Measurements from ENCODE around the gene DGCR8.

Gene DGCR8

GRCh38 chr22:20127318-20127868 is 47.4 kb downstream of the DGCR8 start:
- Histone ChIP-seq H3F3A (ENCODE audit: control insufficient read depth, insufficient read depth) (peaks cover 31% of the 10 kb centered on the region), H3K4me3 (ENCODE audit: low read length) (no peak overlapping the region), H3K9me3 (ENCODE audit: control insufficient read depth, insufficient read depth, low read length) (no peaks in the 10 kb centered on the region), H3K9me2 (replicated peaks; ENCODE audit: control insufficient read depth, low read length) (no peaks in the 10 kb centered on the region), H3K36me3 (ENCODE audit: control insufficient read depth, low read length) (peaks cover 62% of the 10 kb centered on the region), H3K27me3 (ENCODE audit: control insufficient read depth, low read length) (peaks cover 20% of the 10 kb centered on the region), H3K27ac (ENCODE audit: low read depth, low read length) (no peak overlapping the region), H4K20me1 (ENCODE audit: control insufficient read depth, insufficient read depth, low read depth, low read length) (peaks cover 7% of the 10 kb centered on the region; the same call in 1 of the 2 replicates), H3K4me1 (ENCODE audit: control insufficient read depth, low read length) (peaks cover 9% of the 10 kb centered on the region; the same call in 1 of the 2 replicates), H3K79me2 (ENCODE audit: control insufficient read depth, low read length) (peaks cover 20% of the 10 kb centered on the region), H3K4me2 (ENCODE audit: low read length) (no peak overlapping the region)
- TF ChIP-seq CTCF (IDR thresholded peaks at IDR 0.05; ENCODE audit: low read depth, low read length, poor library complexity, severe bottlenecking): no peak
- TF ChIP-seq EZH2phosphoT487 (IDR thresholded peaks at IDR 0.05; ENCODE audit: borderline replicate concordance, low read length): no peak

GRCh38 chr22:20127869-20128618 is 48.0 kb downstream of the DGCR8 start:
- H3K36me3 ChIP-seq (ENCODE audit: control insufficient read depth, low read length): peaks cover 57% of the 10 kb centered on the region
- TF ChIP-seq EZH2phosphoT487 (IDR thresholded peaks at IDR 0.05; ENCODE audit: borderline replicate concordance, low read length): no peak
- no peak for TF ChIP-seq CTCF (IDR thresholded peaks at IDR 0.05; ENCODE audit: low read depth, low read length, poor library complexity, severe bottlenecking)
- H4K20me1 ChIP-seq (ENCODE audit: control insufficient read depth, insufficient read depth, low read depth, low read length): peaks cover 7% of the 10 kb centered on the region; the same call in 1 of the 2 replicates

GRCh38 chr22:20128619-20128901 is 48.5 kb downstream of the DGCR8 start:
- Histone ChIP-seq H3K36me3 (ENCODE audit: control insufficient read depth, low read length) (peaks cover 54% of the 10 kb centered on the region), H3K9me3 (ENCODE audit: control insufficient read depth, insufficient read depth, low read length) (no peaks in the 10 kb centered on the region), H3K27me3 (ENCODE audit: control insufficient read depth, low read length) (peaks cover 24% of the 10 kb centered on the region), H3K27ac (ENCODE audit: low read depth, low read length) (no peak overlapping the region), H3F3A (ENCODE audit: control insufficient read depth, insufficient read depth) (peaks cover 31% of the 10 kb centered on the region), H4K20me1 (ENCODE audit: control insufficient read depth, insufficient read depth, low read depth, low read length) (peaks cover 5% of the 10 kb centered on the region; the same call in 1 of the 2 replicates), H3K4me2 (ENCODE audit: low read length) (no peak overlapping the region), H3K4me3 (ENCODE audit: low read length) (no peak overlapping the region), H3K9me2 (replicated peaks; ENCODE audit: control insufficient read depth, low read length) (no peaks in the 10 kb centered on the region), H3K79me2 (ENCODE audit: control insufficient read depth, low read length) (peaks cover 10% of the 10 kb centered on the region), H3K4me1 (ENCODE audit: control insufficient read depth, low read length) (peaks cover 9% of the 10 kb centered on the region; the same call in 1 of the 2 replicates)
- TF ChIP-seq CTCF (IDR thresholded peaks at IDR 0.05; ENCODE audit: low read depth, low read length, poor library complexity, severe bottlenecking) (no peak), EZH2phosphoT487 (IDR thresholded peaks at IDR 0.05; ENCODE audit: borderline replicate concordance, low read length) (no peak)

More at GRCh38 chr22:20127869-20128618, 48.0 kb downstream of the DGCR8 start:
- H3K79me2 ChIP-seq (ENCODE audit: control insufficient read depth, low read length): peaks cover 14% of the 10 kb centered on the region
- H3K9me2 ChIP-seq (replicated peaks; ENCODE audit: control insufficient read depth, low read length): no peaks in the 10 kb centered on the region
- peaks cover 24% of the 10 kb centered on the region for H3K27me3 ChIP-seq (ENCODE audit: control insufficient read depth, low read length)
- H3K4me3 ChIP-seq (ENCODE audit: low read length): no peak overlapping the region
- H3F3A ChIP-seq (ENCODE audit: control insufficient read depth, insufficient read depth): peaks cover 31% of the 10 kb centered on the region
- no peaks in the 10 kb centered on the region for H3K9me3 ChIP-seq (ENCODE audit: control insufficient read depth, insufficient read depth, low read length)
- H3K27ac ChIP-seq (ENCODE audit: low read depth, low read length): no peak overlapping the region
- no peak overlapping the region for H3K4me2 ChIP-seq (ENCODE audit: low read length)
- H3K4me1 ChIP-seq (ENCODE audit: control insufficient read depth, low read length): peaks cover 9% of the 10 kb centered on the region; the same call in 1 of the 2 replicates

Data from DOHH2 (cell line).